ENCODE results near the gene SNRK. TPM values are rescaled to one million over a fixed set of nuclear protein-coding genes. Genes with fewer than 3 reads are reported as not detected.

The SNRK gene
- polyA plus RNA-seq, 3 donors = 12.8 to 19.7 (median 16.1) TPM

DNA sequence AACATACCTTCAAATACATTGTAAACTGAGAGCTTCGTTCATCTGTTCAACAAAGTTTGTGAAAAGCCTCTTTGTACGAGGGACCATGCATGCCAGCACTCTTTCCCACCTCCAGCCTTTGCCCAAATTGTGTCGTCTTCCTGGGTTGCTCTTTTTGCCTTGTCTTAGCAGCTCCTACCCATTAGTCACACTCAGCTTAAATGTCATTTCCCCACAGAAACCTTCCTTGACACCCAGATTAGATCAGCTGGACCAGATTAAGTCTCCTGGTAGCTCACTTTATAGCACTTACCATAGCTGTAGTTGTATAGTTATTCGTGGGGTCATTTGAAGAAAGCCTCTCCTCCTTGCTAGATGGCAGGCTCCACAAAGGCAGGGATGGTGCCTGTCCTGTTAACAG is 24.1 kb upstream of the SNRK start:
- Histone ChIP-seq H3K79me2 (ENCODE audit: insufficient read depth, low read length) (no peaks in the 10 kb centered on the region), H4K20me1 (ENCODE audit: insufficient read depth, low read length) (no peaks in the 10 kb centered on the region), H3K9ac (ENCODE audit: insufficient read depth, low read length, poor library complexity, severe bottlenecking) (no peak overlapping the region), H3K4me3 (replicated peaks in 1 of 3; ENCODE audit: low read depth in 2 of 3, low read length in 3 of 3) (no peak overlapping the region), H3K36me3 (replicated peaks in 1 of 2; ENCODE audit: control insufficient read depth in 1 of 2, insufficient read depth in 2 of 2, low read length in 2 of 2) (no peaks in the 10 kb centered on the region), H3K9me3 (replicated peaks in 1 of 2; ENCODE audit: control insufficient read depth in 1 of 2, insufficient read depth in 1 of 2, low read length in 2 of 2) (no peaks in the 10 kb centered on the region), H2AFZ (ENCODE audit: insufficient read depth, low read depth, low read length, poor library complexity, severe bottlenecking) (no peak overlapping the region), H3K27ac (ENCODE audit: low read depth in 1 of 2, low read length in 2 of 2) (no peak overlapping the region), H3K4me1 (ENCODE audit: control insufficient read depth in 1 of 2, insufficient read depth in 2 of 2, low read length in 2 of 2) (peaks cover 19 to 27% of the 10 kb centered on the region in 2 donors), H3K4me2 (replicated peaks; ENCODE audit: extremely low read depth, low read length, poor library complexity, severe bottlenecking) (no peak overlapping the region), H3K27me3 (ENCODE audit: control insufficient read depth in 2 of 2, insufficient read depth in 2 of 2, low read length in 2 of 2) (no peaks in the 10 kb centered on the region)
- H3K27me3 Mint-ChIP-seq (ENCODE audit: low read depth in 3 of 3) = peaks cover 0 to 10% (median 0%) of the 10 kb centered on the region in 3 donors
- peaks cover 38% of the 10 kb centered on the region for H3K4me1 Mint-ChIP-seq
- no peak overlapping the region for H3K4me3 Mint-ChIP-seq
- H3K36me3 Mint-ChIP-seq = peaks cover 0 to 3% of the 10 kb centered on the region in 2 donors
- TF ChIP-seq, protein P1, sequence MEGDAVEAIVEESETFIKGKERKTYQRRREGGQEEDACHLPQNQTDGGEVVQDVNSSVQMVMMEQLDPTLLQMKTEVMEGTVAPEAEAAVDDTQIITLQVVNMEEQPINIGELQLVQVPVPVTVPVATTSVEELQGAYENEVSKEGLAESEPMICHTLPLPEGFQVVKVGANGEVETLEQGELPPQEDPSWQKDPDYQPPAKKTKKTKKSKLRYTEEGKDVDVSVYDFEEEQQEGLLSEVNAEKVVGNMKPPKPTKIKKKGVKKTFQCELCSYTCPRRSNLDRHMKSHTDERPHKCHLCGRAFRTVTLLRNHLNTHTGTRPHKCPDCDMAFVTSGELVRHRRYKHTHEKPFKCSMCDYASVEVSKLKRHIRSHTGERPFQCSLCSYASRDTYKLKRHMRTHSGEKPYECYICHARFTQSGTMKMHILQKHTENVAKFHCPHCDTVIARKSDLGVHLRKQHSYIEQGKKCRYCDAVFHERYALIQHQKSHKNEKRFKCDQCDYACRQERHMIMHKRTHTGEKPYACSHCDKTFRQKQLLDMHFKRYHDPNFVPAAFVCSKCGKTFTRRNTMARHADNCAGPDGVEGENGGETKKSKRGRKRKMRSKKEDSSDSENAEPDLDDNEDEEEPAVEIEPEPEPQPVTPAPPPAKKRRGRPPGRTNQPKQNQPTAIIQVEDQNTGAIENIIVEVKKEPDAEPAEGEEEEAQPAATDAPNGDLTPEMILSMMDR (IDR thresholded peaks at IDR 0.05) = no peak
- H3K27ac Mint-ChIP-seq = no peak overlapping the region
- intact Hi-C loops (cut with micrococcal nuclease) = no loop called here
- DNase-seq = no peak
- peaks cover 0 to 2% (median 0%) of the 10 kb centered on the region in 7 donors for H3K9me3 Mint-ChIP-seq
- 89% methylated on average over 3 of the region's 4 CpGs for WGBS (ENCODE audit: insufficient coverage)

DNA sequence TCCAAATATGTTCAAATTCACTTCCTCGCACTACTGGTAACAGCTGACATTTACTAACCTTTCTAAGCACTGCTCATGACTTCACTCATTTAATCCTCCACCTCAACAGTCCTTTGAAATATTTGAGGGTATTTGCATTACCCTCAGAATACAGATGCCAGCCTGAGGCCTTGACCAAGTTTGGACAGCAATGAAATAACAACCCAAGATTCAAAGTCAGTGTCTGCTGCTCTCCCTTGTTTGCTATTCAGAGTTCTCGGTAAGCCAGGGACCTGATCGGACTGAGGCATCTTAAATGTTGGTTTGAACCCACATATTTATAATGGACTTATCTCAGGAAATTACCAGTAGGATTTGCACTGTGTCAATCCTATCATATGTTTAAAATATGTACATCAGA is 19.9 kb upstream of the SNRK start:
- TF ChIP-seq, protein P1 (IDR thresholded peaks at IDR 0.05) = no peak
- Histone ChIP-seq H2AFZ (ENCODE audit: insufficient read depth, low read depth, low read length, poor library complexity, severe bottlenecking) (no peak overlapping the region), H3K4me1 (ENCODE audit: control insufficient read depth in 1 of 2, insufficient read depth in 2 of 2, low read length in 2 of 2) (peaks cover 3 to 9% of the 10 kb centered on the region in 2 donors), H3K36me3 (replicated peaks in 1 of 2; ENCODE audit: control insufficient read depth in 1 of 2, insufficient read depth in 2 of 2, low read length in 2 of 2) (no peaks in the 10 kb centered on the region), H3K27ac (ENCODE audit: low read depth in 1 of 2, low read length in 2 of 2) (no peak overlapping the region), H3K4me3 (replicated peaks in 1 of 3; ENCODE audit: low read depth in 2 of 3, low read length in 3 of 3) (no peak overlapping the region), H3K27me3 (ENCODE audit: control insufficient read depth in 2 of 2, insufficient read depth in 2 of 2, low read length in 2 of 2) (no peaks in the 10 kb centered on the region), H4K20me1 (ENCODE audit: insufficient read depth, low read length) (no peaks in the 10 kb centered on the region), H3K79me2 (ENCODE audit: insufficient read depth, low read length) (no peaks in the 10 kb centered on the region), H3K9ac (ENCODE audit: insufficient read depth, low read length, poor library complexity, severe bottlenecking) (no peak overlapping the region), H3K4me2 (replicated peaks; ENCODE audit: extremely low read depth, low read length, poor library complexity, severe bottlenecking) (no peak overlapping the region), H3K9me3 (replicated peaks in 1 of 2; ENCODE audit: control insufficient read depth in 1 of 2, insufficient read depth in 1 of 2, low read length in 2 of 2) (no peaks in the 10 kb centered on the region)
- no peaks in the 10 kb centered on the region for H3K9me3 Mint-ChIP-seq
- peaks cover 17% of the 10 kb centered on the region for H3K4me1 Mint-ChIP-seq
- no peak overlapping the region for H3K27ac Mint-ChIP-seq
- no peak overlapping the region for H3K4me3 Mint-ChIP-seq
- WGBS (ENCODE audit: insufficient coverage) = no CpG with 5 or more reads among the region's 3 CpGs
- H3K27me3 Mint-ChIP-seq (ENCODE audit: low read depth in 3 of 3) = peaks cover 0 to 6% (median 4%) of the 10 kb centered on the region in 3 donors
- intact Hi-C loops (cut with micrococcal nuclease) = no loop called here
- no peaks in the 10 kb centered on the region for H3K36me3 Mint-ChIP-seq
- DNase-seq = no peak

All from CD14-positive monocyte (primary cell).